ENCODE results near the gene PSMA8.

- TF ChIP-seq GATA2 (IDR thresholded peaks at IDR 0.05; ENCODE audit: low read depth, low read length) (no peak), GATA3 (IDR thresholded peaks at IDR 0.05; ENCODE audit: low read depth, low read length) (no peak)
Observed at GRCh38 chr18:26176134-26176533, 42.5 kb downstream of the PSMA8 start.

Data from SH-SY5Y (cell line).